Measurements from ENCODE around the gene GNAS-AS1.

The GNAS-AS1 gene

DNA sequence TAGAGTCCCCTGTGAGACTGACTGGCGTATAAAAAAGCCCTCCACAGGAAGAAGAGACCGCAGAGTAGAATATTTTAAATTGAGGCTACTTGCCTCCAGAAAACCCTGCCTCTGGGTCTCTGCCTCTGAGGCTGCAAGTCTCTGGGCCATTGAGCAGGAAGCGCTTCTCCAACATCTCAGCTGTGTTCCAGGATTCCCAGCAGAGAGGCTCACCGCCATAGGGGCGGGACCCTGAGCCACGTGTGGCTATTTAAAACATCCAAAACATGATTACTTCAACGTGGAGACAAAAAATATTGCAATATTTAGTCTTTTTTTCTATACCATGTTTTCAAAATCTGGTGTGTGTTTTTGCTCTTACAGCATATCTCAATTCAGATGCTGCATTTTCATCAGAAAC, 59.4 kb downstream of the GNAS-AS1 start:
- TF ChIP-seq, protein P1, sequence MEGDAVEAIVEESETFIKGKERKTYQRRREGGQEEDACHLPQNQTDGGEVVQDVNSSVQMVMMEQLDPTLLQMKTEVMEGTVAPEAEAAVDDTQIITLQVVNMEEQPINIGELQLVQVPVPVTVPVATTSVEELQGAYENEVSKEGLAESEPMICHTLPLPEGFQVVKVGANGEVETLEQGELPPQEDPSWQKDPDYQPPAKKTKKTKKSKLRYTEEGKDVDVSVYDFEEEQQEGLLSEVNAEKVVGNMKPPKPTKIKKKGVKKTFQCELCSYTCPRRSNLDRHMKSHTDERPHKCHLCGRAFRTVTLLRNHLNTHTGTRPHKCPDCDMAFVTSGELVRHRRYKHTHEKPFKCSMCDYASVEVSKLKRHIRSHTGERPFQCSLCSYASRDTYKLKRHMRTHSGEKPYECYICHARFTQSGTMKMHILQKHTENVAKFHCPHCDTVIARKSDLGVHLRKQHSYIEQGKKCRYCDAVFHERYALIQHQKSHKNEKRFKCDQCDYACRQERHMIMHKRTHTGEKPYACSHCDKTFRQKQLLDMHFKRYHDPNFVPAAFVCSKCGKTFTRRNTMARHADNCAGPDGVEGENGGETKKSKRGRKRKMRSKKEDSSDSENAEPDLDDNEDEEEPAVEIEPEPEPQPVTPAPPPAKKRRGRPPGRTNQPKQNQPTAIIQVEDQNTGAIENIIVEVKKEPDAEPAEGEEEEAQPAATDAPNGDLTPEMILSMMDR (IDR thresholded peaks at IDR 0.05; ENCODE audit: borderline replicate concordance, insufficient read depth, low read depth, low read length), result no peak

DNA sequence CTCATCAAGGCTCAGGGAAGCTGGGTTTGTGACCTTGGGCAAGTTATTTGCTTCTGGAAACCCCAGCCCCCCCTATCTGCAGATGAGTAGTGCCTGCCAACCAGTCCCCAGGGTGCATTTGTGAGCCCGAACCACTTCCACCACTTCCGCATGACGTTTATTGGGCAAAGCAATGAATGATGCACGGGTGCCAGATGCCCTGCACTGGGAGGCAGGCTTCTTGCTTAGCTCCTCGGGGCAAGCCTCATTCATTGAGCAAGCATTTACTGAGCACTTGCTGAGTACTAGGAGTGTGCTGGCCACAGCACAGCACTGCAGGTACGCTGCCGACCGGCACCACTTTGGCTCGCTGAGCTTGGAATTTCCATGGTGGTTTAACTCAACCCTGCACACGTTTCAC, 60.2 kb downstream of the GNAS-AS1 start:
- TF ChIP-seq, protein P1 (IDR thresholded peaks at IDR 0.05; ENCODE audit: borderline replicate concordance, insufficient read depth, low read depth, low read length), result no peak
- no peak overlapping the region for H3K4me3 ChIP-seq (ENCODE audit: low read depth, low read length)

More for the DNA sequence above, 59.4 kb downstream of the GNAS-AS1 start:
- H3K4me3 ChIP-seq (ENCODE audit: low read depth, low read length), result no peak overlapping the region

DNA sequence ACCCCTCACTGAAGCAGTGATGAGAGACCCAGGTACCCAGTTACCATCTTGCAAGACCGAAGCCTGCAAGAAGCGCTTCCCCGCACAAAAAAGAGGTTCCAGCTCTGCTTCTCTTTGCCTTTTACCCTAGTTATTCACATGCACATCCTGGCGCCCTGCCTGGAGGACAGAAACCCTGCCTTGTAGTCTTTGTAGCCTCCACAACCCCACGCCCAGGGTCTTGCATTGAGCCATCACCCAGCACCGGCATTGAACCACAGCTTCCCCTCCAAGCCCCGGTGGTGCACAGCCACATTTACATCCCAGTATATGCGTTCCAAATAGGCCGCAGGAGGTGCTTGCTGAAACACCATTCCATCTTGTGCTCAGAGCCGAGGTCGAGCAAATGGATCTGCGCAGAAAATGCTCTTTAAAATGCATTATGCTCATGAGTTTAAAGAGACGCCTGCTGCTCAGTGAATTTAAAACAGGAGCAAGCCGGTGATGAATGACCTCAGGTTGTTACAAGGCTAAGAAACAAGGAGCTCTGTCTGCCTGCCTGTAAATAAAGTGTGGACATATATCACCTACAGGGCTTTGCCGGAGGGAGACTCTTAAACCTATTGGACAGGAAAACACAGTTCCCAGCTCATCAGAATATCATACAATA, 61.7 kb downstream of the GNAS-AS1 start:
- TF ChIP-seq, protein P1 (IDR thresholded peaks at IDR 0.05; ENCODE audit: borderline replicate concordance, insufficient read depth, low read depth, low read length), result no peak
- H3K4me3 ChIP-seq (ENCODE audit: low read depth, low read length), result no peak overlapping the region

GRCh38 chr20:58787211-58788005, 63.3 kb downstream of the GNAS-AS1 start:
- no peak overlapping the region for H3K4me3 ChIP-seq (ENCODE audit: low read depth, low read length)
- TF ChIP-seq, protein P1 (IDR thresholded peaks at IDR 0.05; ENCODE audit: borderline replicate concordance, insufficient read depth, low read depth, low read length), result no peak

DNA sequence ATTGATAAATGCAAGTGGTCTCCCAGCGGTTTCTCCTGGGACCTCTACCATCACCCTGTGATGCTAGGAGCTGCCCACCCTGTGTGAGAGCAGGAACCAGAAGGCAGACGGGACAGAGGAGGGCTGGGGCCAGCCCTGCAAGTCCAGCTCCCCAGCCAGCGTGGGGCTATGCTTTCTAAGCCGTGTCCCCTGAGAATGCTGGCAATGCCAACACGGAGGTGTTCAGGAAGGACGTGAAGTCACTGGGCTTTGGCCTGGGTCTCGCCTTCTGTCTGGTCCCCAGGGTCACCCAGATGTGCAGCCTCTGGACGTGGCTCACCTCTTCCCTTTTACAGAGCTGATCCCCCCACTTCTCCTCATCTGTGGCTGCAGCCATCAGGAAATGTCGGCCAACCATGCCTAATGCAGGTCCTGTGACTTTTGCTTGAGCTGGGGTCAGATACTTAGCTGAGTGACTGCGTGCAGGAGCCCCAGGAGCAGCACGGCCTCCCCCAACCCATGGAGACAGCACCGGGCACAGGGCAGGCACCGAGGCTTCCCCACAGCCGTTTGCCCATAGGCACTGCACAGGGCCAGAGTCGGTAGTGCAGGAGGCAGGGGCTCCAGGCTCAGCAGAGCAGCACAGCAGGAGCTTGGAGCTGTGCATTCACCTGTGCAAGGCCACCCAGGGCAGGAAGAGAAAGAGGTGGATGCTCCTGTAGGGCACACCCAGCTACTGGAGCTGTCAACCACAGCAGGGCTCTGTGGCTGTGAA, 66.2 kb downstream of the GNAS-AS1 start:
- TF ChIP-seq, protein P1 (IDR thresholded peaks at IDR 0.05; ENCODE audit: borderline replicate concordance, insufficient read depth, low read depth, low read length), result no peak
- H3K4me3 ChIP-seq (ENCODE audit: low read depth, low read length), result no peak overlapping the region

- H3K4me3 ChIP-seq (ENCODE audit: low read depth, low read length), result no peak overlapping the region
- TF ChIP-seq, protein P1 (IDR thresholded peaks at IDR 0.05; ENCODE audit: borderline replicate concordance, insufficient read depth, low read depth, low read length), result no peak
Measured at GRCh38 chr20:58783511-58784011, 67.1 kb downstream of the GNAS-AS1 start.

All from GM12875 (cell line).